K562 (cell line): ENCODE measurements around the gene CLIC1. TPM values are rescaled to one million over a fixed set of nuclear protein-coding genes. Genes with fewer than 3 reads are reported as not detected.

Source experiments
- ASH1L ChIP-seq: fragments of 450-650 bp; IDR thresholded peaks from 2 replicates; pipeline ENCODE4 v1.6.1; 2018; ENCODE audit warnings: borderline replicate concordance, mild to moderate bottlenecking, low read depth; ENCODE audit not compliant: partially characterized antibody
- CBX1 ChIP-seq: sonication (generic); IDR thresholded peaks from 2 replicates; pipeline ENCODE4 v1.6.1; 2016; ENCODE audit warnings: antibody characterized with exemption, low read depth, mild to moderate bottlenecking
- CREM ChIP-seq: IDR thresholded peaks from 2 replicates; pipeline ENCODE4 v1.6.1; 2014; ENCODE audit warnings: antibody characterized with exemption, low read depth
- ETV5 ChIP-seq: sonication (generic); formaldehyde crosslinking; IDR thresholded peaks from 2 replicates; pipeline ENCODE4 v1.4.0; 2020; ENCODE audit warnings: low read depth, mild to moderate bottlenecking, missing genetic modification reagents
- GABPB1 ChIP-seq: sonication (generic); formaldehyde crosslinking; IDR thresholded peaks from 2 replicates; pipeline ENCODE4 v1.8.0; 2022; ENCODE audit warnings: mild to moderate bottlenecking, missing genetic modification reagents
- GATAD2A ChIP-seq: fragments of 450-650 bp; IDR thresholded peaks from 2 replicates; pipeline ENCODE4 v1.6.1; 2017
- GTF2A2 ChIP-seq: IDR thresholded peaks from 2 replicates; pipeline ENCODE4 v1.6.1; 2016; ENCODE audit warnings: mild to moderate bottlenecking, missing genetic modification characterization, missing compliant biosample characterization
- HDAC1 ChIP-seq, 2 experiments: fragments of 450-650 bp; IDR thresholded peaks; 2 replicates each; pipeline ENCODE4 v1.6.1; 2016 to 2017; ENCODE audit warnings: inconsistent platforms in 1 of 2, mild to moderate bottlenecking in 1 of 2, moderate library complexity in 1 of 2
- HNRNPLL ChIP-seq: fragments of 200-400 bp; formaldehyde crosslinking; IDR thresholded peaks from 2 replicates; pipeline ENCODE4 v1.6.1; 2017; ENCODE audit warnings: low read length, low read depth, mild to moderate bottlenecking; ENCODE audit not compliant: poor library complexity, severe bottlenecking
- KAT2B ChIP-seq: IDR thresholded peaks from one replicate; pipeline ENCODE4 v1.6.1; 2012; ENCODE audit warnings: low read depth, mild to moderate bottlenecking, control low read depth, inconsistent platforms, low read length, moderate library complexity
- MYC ChIP-seq, 2 experiments: fragments of 250-450 bp in 1 of 2; sonication (Bioruptor Pico) in 1 of 2; IDR thresholded peaks; 2 replicates each; pipeline versions ENCODE4 v1.5.1 to v1.6.1; 2012 to 2021; ENCODE audit warnings: low read depth in 2 of 2, borderline replicate concordance in 1 of 2, improper control_type of control experiment in 1 of 2, low read length in 1 of 2, mild to moderate bottlenecking in 1 of 2, moderate library complexity in 1 of 2
- NFIX ChIP-seq: fragments of 250-450 bp; sonication (Bioruptor Pico); IDR thresholded peaks from 2 replicates; pipeline ENCODE4 v1.4.0; 2020; ENCODE audit warnings: low read depth, mild to moderate bottlenecking, moderate library complexity
- NFYB ChIP-seq: IDR thresholded peaks from 2 replicates; pipeline ENCODE4 v1.6.1; 2011; ENCODE audit warnings: mild to moderate bottlenecking, moderate library complexity; ENCODE audit not compliant: insufficient read length; ENCODE audit errors: extremely low read depth
- PHTF2 ChIP-seq: fragments of 250-450 bp; sonication (Bioruptor Pico); IDR thresholded peaks from 2 replicates; pipeline ENCODE4 v1.5.0; 2021; ENCODE audit warnings: mild to moderate bottlenecking
- RBM22 ChIP-seq: fragments of 200-400 bp; formaldehyde crosslinking; IDR thresholded peaks from 2 replicates; pipeline ENCODE4 v1.6.1; 2018; ENCODE audit warnings: low read length, low read depth; ENCODE audit not compliant: poor library complexity, severe bottlenecking
- RFX5 ChIP-seq: IDR thresholded peaks from 2 replicates; pipeline ENCODE4 v1.6.1; 2011; ENCODE audit warnings: low read depth, mild to moderate bottlenecking, improper control_type of control experiment, low read length
- RHOXF2B ChIP-seq: fragments of 250-450 bp; sonication (Bioruptor Pico); conservative IDR thresholded peaks from 2 replicates; pipeline ENCODE4 v1.5.1; 2021
- SAP30 ChIP-seq: fragments of 200-600 bp; sonication (generic); IDR thresholded peaks from 2 replicates; pipeline ENCODE4 v1.6.1; 2012; ENCODE audit warnings: borderline replicate concordance, low read depth, mild to moderate bottlenecking, moderate library complexity, low read length, control low read depth, inconsistent platforms; ENCODE audit not compliant: insufficient read depth, poor library complexity, severe bottlenecking
- SETDB1 ChIP-seq: IDR thresholded peaks from one replicate; pipeline ENCODE4 v1.6.1; 2012; ENCODE audit warnings: low read length, control low read depth, inconsistent platforms
- SMAD2 ChIP-seq: fragments of 150-350 bp; IDR thresholded peaks from 2 replicates; pipeline ENCODE4 v1.6.1; 2014; ENCODE audit warnings: low read depth, mild to moderate bottlenecking, low read length
- SRSF7 ChIP-seq: fragments of 200-400 bp; formaldehyde crosslinking; optimal IDR thresholded peaks from 2 replicates; pipeline ENCODE3; 2017; ENCODE audit warnings: mild to moderate bottlenecking, low read depth, low read length
- TAF9B ChIP-seq: fragments of 450-650 bp; IDR thresholded peaks from 2 replicates; pipeline ENCODE4 v1.6.1; 2018; ENCODE audit warnings: mild to moderate bottlenecking; ENCODE audit not compliant: partially characterized antibody
- TEAD2 ChIP-seq: fragments of 450-650 bp; IDR thresholded peaks from 2 replicates; pipeline ENCODE4 v1.6.1; 2016; ENCODE audit warnings: missing genetic modification characterization, control low read depth, missing compliant biosample characterization
- TRIM24 ChIP-seq, 2 experiments: fragments of 450-650 bp; IDR thresholded peaks; 2 replicates each; pipeline ENCODE4 v1.6.1; 2016
- ZKSCAN8 ChIP-seq: fragments of 200-800 bp; sonication (Bioruptor generic); IDR thresholded peaks from 2 replicates; pipeline ENCODE4 v1.6.1; 2016; ENCODE audit warnings: missing genetic modification characterization, missing compliant biosample characterization
- ZNF133 ChIP-seq: fragments of 250-450 bp; sonication (Bioruptor Pico); IDR thresholded peaks from 2 replicates; pipeline ENCODE4 v1.4.0; 2020; ENCODE audit warnings: mild to moderate bottlenecking
- ZNF232 ChIP-seq: sonication (generic); formaldehyde crosslinking; IDR thresholded peaks from 2 replicates; pipeline ENCODE4 v1.8.0; 2022; ENCODE audit warnings: mild to moderate bottlenecking, missing genetic modification reagents
- polyA plus RNA-seq, 8 experiments: library from polyadenylated mRNA; depleted of rRNA in 4 of 8; stranded (reverse) in 5 of 8; unstranded in 3 of 8; fragments of >200 nt; fragmentation: Nextera tagmentation in 2 of 8; fragmentation: Illumina TruSeq in 1 of 8; extraction: Ambion mirVana in 2 of 8; extraction: Trizol in 1 of 8; gene quantifications; 2 replicates each; pipeline versions ENCODE4 v1.2.1 to v1.2.3, GENCODE V29; 2011 to 2014; ENCODE audit warnings: inconsistent platforms in 1 of 8, missing spikeins in 1 of 8
- total RNA-seq, 7 experiments: library from RNA; depleted of rRNA in 6 of 7; stranded (reverse); fragments of >200 nt in 6 of 7; fragmentation: Illumina TruSeq in 2 of 7; extraction: Trizol in 2 of 7; gene quantifications; 2 replicates each; pipeline versions ENCODE4 v1.2.1 to v1.2.3, GENCODE V29; 2011 to 2021; ENCODE audit warnings: low replicate concordance in 1 of 7
- TF ChIP-seq, protein P1 (sequence below): sonication (generic); formaldehyde crosslinking; IDR thresholded peaks from 2 replicates; pipeline ENCODE4 v1.5.0; 2020; ENCODE audit warnings: missing genetic modification reagents
- TF ChIP-seq, protein P2 (sequence below): fragments of 450-650 bp; IDR thresholded peaks from 2 replicates; pipeline ENCODE4 v1.6.1; 2018; ENCODE audit warnings: mild to moderate bottlenecking, low read depth; ENCODE audit not compliant: partially characterized antibody

Gene CLIC1
- total and polyA plus RNA-seq, 9 of the 15 experiments (the other 6 are each of a cell fraction or from before 2014, with no cell fraction given): 1,267 to 2,419 (median 1,808) TPM

DNA sequence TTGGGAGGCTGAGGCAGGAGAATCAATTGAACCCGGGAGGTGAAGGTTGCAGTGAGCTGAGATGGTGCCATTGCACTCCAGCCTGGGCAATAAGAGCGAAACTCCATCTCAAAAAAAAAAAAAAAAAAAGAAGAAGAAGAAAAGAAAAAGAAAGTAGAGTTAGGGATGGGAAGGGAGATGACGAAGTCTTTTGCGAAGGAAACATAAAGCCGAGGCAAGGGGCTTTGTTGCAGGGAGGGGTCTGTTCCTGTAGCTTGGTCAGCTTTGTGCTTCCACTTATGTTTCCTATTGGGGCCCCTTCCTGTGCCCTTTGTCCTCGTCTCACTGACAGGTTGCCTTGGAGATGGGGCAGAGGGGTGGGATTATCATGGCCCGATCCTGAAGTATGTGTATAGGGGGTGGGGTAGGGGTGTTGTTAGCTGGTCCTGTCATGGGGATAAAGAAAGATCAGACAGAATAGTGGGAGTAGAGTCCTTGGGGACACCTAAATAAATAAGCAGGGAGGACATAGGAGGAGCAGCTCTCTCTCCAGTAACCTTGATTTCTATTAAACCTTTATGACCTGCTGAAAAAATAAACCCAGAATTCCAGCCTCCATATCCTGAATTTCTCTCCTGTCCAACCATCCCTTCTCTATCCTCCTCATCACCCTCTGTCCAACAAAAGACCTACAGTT is 1.1 kb upstream of the CLIC1 start (continued):
- TF ChIP-seq TEAD2 (tag): no peak
- TF ChIP-seq RHOXF2B: no peak
- TF ChIP-seq PHTF2 (CRISPR knock-in tag): no peak
- no peak for TF ChIP-seq RBM22
- TF ChIP-seq SRSF7: no peak
- no peak for TF ChIP-seq NFYB
- no peak for TF ChIP-seq ETV5
- TF ChIP-seq TAF9B: no peak
- no peak for TF ChIP-seq SETDB1
- no peak for TF ChIP-seq RFX5
- TF ChIP-seq, protein P1, sequence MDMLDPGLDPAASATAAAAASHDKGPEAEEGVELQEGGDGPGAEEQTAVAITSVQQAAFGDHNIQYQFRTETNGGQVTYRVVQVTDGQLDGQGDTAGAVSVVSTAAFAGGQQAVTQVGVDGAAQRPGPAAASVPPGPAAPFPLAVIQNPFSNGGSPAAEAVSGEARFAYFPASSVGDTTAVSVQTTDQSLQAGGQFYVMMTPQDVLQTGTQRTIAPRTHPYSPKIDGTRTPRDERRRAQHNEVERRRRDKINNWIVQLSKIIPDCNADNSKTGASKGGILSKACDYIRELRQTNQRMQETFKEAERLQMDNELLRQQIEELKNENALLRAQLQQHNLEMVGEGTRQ: no peak
- TF ChIP-seq MYC (IDR thresholded peaks at IDR 0.05; ENCODE audit: low read depth, low read length): no peak
- no peak for TF ChIP-seq MYC (CRISPR knock-in tag; IDR thresholded peaks at IDR 0.05; ENCODE audit: borderline replicate concordance, low read depth)
- TF ChIP-seq TRIM24 (IDR thresholded peaks at IDR 0.05): peak in 1 of 2 experiments; percentile 47; a peak in 1 of 4 replicates
- TF ChIP-seq ZKSCAN8 (CRISPR knock-in tag): no peak
- no peak for TF ChIP-seq HNRNPLL
- TF ChIP-seq ASH1L: no peak
- TF ChIP-seq GATAD2A: no peak
- TF ChIP-seq, protein P2, sequence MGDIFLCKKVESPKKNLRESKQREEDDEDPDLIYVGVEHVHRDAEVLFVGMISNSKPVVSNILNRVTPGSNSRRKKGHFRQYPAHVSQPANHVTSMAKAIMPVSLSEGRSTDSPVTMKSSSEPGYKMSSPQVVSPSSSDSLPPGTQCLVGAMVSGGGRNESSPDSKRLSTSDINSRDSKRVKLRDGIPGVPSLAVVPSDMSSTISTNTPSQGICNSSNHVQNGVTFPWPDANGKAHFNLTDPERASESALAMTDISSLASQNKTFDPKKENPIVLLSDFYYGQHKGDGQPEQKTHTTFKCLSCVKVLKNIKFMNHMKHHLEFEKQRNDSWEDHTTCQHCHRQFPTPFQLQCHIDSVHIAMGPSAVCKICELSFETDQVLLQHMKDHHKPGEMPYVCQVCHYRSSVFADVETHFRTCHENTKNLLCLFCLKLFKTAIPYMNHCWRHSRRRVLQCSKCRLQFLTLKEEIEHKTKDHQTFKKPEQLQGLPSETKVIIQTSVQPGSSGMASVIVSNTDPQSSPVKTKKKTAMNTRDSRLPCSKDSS: peak; percentile 35
- TF ChIP-seq ZNF133 (CRISPR knock-in tag): no peak
- no peak for TF ChIP-seq GABPB1 (CRISPR knock-in tag)
- TF ChIP-seq SAP30: no peak
- no peak for TF ChIP-seq KAT2B
- TF ChIP-seq CREM: no peak
- TF ChIP-seq NFIX (CRISPR knock-in tag): no peak
- TF ChIP-seq GTF2A2 (tag): no peak
- no peak for TF ChIP-seq SMAD2
- no peak for TF ChIP-seq HDAC1 (IDR thresholded peaks at IDR 0.05)
- 0 out of 2 replicates have a peak, but pooled peaks have one; percentile 6 for TF ChIP-seq ZNF232 (CRISPR knock-in tag)
- no peak for TF ChIP-seq CBX1
